ENCODE results near the gene TBCB.
"Not testable (repeated sequence)": the region's sequence is repeated elsewhere in the genome, so short reads cannot be mapped to it uniquely, and the experiment has no call there.

The TBCB gene

DNA sequence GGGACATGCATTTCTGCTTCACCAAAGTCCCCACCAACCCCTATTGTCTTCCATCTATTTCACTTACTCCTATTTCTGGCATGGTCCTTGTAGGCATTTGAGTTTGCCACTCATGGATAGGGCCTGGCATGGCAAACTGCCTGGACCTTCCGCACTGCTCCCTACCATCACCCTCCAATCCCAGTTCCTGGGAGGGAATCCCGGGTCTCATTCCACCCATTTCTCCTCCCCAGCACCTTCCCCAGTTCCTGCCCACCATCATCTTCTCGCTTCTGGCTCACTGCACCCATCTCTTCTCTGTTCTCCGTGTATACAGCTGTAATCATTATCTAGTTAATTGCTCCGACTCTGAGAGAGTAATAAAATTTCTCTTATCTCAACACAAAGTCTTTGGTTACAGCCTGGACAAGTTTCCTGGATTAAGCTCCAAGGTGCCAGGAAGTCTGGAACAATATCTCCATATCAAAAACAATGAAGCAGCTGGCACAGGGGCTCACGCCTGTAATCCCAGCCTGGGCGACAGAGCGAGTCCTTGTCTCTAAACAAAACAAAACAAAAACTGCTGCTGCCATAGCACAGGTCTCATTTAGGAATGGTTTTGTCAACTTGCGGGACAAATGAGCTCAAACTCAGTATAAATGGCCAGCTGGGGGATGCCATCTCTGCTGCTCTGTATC lies 54.0 kb downstream of the TBCB start:
- Histone ChIP-seq H3K27me3 (ENCODE audit: insufficient read depth, poor library complexity, severe bottlenecking) (no peaks in the 10 kb centered on the region), H3K27ac (replicated peaks) (no peak overlapping the region), H3K4me3 (replicated peaks; ENCODE audit: insufficient read depth, low read length) (no peak overlapping the region)
- TF ChIP-seq POLR2AphosphoS5 (IDR thresholded peaks at IDR 0.05; ENCODE audit: low read depth) (no peak), GABPA (IDR thresholded peaks at IDR 0.05; ENCODE audit: low read depth) (no peak), SPI1 (IDR thresholded peaks at IDR 0.05; ENCODE audit: borderline replicate concordance, low read depth) (no peak)
- TF ChIP-seq, protein P1, sequence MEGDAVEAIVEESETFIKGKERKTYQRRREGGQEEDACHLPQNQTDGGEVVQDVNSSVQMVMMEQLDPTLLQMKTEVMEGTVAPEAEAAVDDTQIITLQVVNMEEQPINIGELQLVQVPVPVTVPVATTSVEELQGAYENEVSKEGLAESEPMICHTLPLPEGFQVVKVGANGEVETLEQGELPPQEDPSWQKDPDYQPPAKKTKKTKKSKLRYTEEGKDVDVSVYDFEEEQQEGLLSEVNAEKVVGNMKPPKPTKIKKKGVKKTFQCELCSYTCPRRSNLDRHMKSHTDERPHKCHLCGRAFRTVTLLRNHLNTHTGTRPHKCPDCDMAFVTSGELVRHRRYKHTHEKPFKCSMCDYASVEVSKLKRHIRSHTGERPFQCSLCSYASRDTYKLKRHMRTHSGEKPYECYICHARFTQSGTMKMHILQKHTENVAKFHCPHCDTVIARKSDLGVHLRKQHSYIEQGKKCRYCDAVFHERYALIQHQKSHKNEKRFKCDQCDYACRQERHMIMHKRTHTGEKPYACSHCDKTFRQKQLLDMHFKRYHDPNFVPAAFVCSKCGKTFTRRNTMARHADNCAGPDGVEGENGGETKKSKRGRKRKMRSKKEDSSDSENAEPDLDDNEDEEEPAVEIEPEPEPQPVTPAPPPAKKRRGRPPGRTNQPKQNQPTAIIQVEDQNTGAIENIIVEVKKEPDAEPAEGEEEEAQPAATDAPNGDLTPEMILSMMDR (IDR thresholded peaks at IDR 0.05; ENCODE audit: insufficient read depth, low read length) = no peak
- no peak for DNase-seq (ENCODE audit: low read depth in 1 of 2, low spot score in 1 of 2)

GRCh38 chr19:36172852-36173251 lies 57.6 kb downstream of the TBCB start:
- no peak for TF ChIP-seq SPI1 (IDR thresholded peaks at IDR 0.05; ENCODE audit: borderline replicate concordance, low read depth)
- TF ChIP-seq, protein P1 (IDR thresholded peaks at IDR 0.05; ENCODE audit: insufficient read depth, low read length) = no peak
- no peak for TF ChIP-seq GABPA (IDR thresholded peaks at IDR 0.05; ENCODE audit: low read depth)
- TF ChIP-seq, protein P2, sequence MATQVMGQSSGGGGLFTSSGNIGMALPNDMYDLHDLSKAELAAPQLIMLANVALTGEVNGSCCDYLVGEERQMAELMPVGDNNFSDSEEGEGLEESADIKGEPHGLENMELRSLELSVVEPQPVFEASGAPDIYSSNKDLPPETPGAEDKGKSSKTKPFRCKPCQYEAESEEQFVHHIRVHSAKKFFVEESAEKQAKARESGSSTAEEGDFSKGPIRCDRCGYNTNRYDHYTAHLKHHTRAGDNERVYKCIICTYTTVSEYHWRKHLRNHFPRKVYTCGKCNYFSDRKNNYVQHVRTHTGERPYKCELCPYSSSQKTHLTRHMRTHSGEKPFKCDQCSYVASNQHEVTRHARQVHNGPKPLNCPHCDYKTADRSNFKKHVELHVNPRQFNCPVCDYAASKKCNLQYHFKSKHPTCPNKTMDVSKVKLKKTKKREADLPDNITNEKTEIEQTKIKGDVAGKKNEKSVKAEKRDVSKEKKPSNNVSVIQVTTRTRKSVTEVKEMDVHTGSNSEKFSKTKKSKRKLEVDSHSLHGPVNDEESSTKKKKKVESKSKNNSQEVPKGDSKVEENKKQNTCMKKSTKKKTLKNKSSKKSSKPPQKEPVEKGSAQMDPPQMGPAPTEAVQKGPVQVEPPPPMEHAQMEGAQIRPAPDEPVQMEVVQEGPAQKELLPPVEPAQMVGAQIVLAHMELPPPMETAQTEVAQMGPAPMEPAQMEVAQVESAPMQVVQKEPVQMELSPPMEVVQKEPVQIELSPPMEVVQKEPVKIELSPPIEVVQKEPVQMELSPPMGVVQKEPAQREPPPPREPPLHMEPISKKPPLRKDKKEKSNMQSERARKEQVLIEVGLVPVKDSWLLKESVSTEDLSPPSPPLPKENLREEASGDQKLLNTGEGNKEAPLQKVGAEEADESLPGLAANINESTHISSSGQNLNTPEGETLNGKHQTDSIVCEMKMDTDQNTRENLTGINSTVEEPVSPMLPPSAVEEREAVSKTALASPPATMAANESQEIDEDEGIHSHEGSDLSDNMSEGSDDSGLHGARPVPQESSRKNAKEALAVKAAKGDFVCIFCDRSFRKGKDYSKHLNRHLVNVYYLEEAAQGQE (IDR thresholded peaks at IDR 0.05; ENCODE audit: insufficient replicate concordance, low read depth) = no peak
- no peaks in the 10 kb centered on the region for H3K27me3 ChIP-seq (ENCODE audit: insufficient read depth, poor library complexity, severe bottlenecking)
- DNase-seq (ENCODE audit: low read depth in 1 of 2, low spot score in 1 of 2) = no peak
- no peak overlapping the region for H3K27ac ChIP-seq (replicated peaks)
- no peak overlapping the region for H3K4me3 ChIP-seq (replicated peaks; ENCODE audit: insufficient read depth, low read length)

DNA sequence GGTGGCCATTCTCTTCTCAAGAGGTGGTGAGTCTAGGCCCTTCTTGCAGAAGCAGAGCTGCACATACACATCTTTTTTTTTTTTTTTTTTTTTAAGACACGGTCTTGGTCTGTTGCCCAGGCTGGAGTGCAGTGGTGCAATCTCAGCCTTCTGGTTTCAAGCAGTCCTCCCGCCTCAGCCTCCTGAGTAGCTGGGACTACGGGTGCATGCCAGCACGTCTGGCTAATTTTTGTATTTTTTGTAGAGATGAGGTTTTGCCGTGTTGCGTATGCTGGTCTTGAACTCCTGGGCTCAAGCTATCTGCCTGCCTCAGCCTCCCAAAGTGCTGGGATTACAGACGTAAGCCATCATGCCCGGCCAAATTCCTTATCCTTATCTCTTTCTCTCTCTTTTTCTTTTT lies 58.6 kb downstream of the TBCB start:
- not testable (repeated sequence) for H3K27me3 ChIP-seq (ENCODE audit: insufficient read depth, poor library complexity, severe bottlenecking); DNase-seq (ENCODE audit: low read depth in 1 of 2, low spot score in 1 of 2); H3K27ac ChIP-seq (replicated peaks); H3K4me3 ChIP-seq (replicated peaks; ENCODE audit: insufficient read depth, low read length)
